Measurements from ENCODE around the gene DDA1.

- no peak for TF ChIP-seq CTCF (IDR thresholded peaks at IDR 0.05; ENCODE audit: insufficient read depth, low read length)
- no peak for TF ChIP-seq REST (IDR thresholded peaks at IDR 0.05; ENCODE audit: insufficient replicate concordance, low read depth)
- TF ChIP-seq POLR2AphosphoS5 (IDR thresholded peaks at IDR 0.05; ENCODE audit: low read depth): no peak
- TF ChIP-seq SPI1 (IDR thresholded peaks at IDR 0.05; ENCODE audit: borderline replicate concordance, low read depth): no peak
Observed at GRCh38 chr19:17332677-17333581, 23.6 kb downstream of the DDA1 start.

Measured in HL-60 (cell line).